T-helper 2 cell treated with Interferon-gamma antibody and Interleukin-4, amounts not matched to agents 5 μg/mL and 100 μg/mL, for 36 hours (primary cell): ENCODE results near the gene TUBGCP3.

Experiments
- DNase-seq: peaks from one replicate; pipeline ENCODE4 v3.0.0; 2021; ENCODE audit warnings: low spot score
- H3K27ac Mint-ChIP-seq: one replicate; pipeline ENCODE4 v1.8.0; 2021; ENCODE audit warnings: mild to moderate bottlenecking, mixed read lengths
- H3K27me3 Mint-ChIP-seq: one replicate; pipeline ENCODE4 v1.8.0; 2021; ENCODE audit warnings: low read depth, mixed read lengths
- H3K36me3 Mint-ChIP-seq: one replicate; pipeline ENCODE4 v1.8.0; 2021; ENCODE audit warnings: low read depth, mixed read lengths
- H3K4me1 Mint-ChIP-seq: one replicate; pipeline ENCODE4 v1.8.0; 2021; ENCODE audit warnings: low read depth, mixed read lengths
- H3K4me3 Mint-ChIP-seq: one replicate; pipeline ENCODE4 v1.8.0; 2022; ENCODE audit warnings: mild to moderate bottlenecking, moderate library complexity, mixed read lengths
- H3K9me3 Mint-ChIP-seq: one replicate; pipeline ENCODE4 v1.8.0; 2021; ENCODE audit warnings: mixed read lengths

TUBGCP3 gene

GRCh38 chr13:112479389-112479788, 108.6 kb downstream of the TUBGCP3 start:
- DNase-seq, result no peak
- Mint-ChIP-seq H3K4me1 (no peaks in the 10 kb centered on the region), H3K4me3 (no peak overlapping the region), H3K27ac (no peak overlapping the region), H3K27me3 (no peaks in the 10 kb centered on the region), H3K36me3 (no peaks in the 10 kb centered on the region), H3K9me3 (no peaks in the 10 kb centered on the region)

- no peaks in the 10 kb centered on the region for H3K9me3 Mint-ChIP-seq
- H3K36me3 Mint-ChIP-seq, result no peaks in the 10 kb centered on the region
- DNase-seq, result no peak
- H3K27me3 Mint-ChIP-seq, result no peaks in the 10 kb centered on the region
- no peaks in the 10 kb centered on the region for H3K4me1 Mint-ChIP-seq
- no peak overlapping the region for H3K27ac Mint-ChIP-seq
- H3K4me3 Mint-ChIP-seq, result no peak overlapping the region
These were observed 110.8 kb downstream of the TUBGCP3 start for GRCh38 chr13:112477070-112477619.

- no peaks in the 10 kb centered on the region for H3K4me1 Mint-ChIP-seq
- H3K36me3 Mint-ChIP-seq, result no peaks in the 10 kb centered on the region
- H3K4me3 Mint-ChIP-seq, result no peak overlapping the region
- DNase-seq, result no peak
- no peaks in the 10 kb centered on the region for H3K9me3 Mint-ChIP-seq
- no peaks in the 10 kb centered on the region for H3K27me3 Mint-ChIP-seq
- H3K27ac Mint-ChIP-seq, result no peak overlapping the region
These were observed 112.1 kb downstream of the TUBGCP3 start for GRCh38 chr13:112475889-112476288.

- Mint-ChIP-seq H3K4me1 (no peaks in the 10 kb centered on the region), H3K9me3 (no peaks in the 10 kb centered on the region), H3K36me3 (no peaks in the 10 kb centered on the region), H3K4me3 (no peak overlapping the region), H3K27me3 (no peaks in the 10 kb centered on the region), H3K27ac (no peak overlapping the region)
- no peak for DNase-seq
These were observed 113.1 kb downstream of the TUBGCP3 start for GRCh38 chr13:112474869-112475268.

- no peak overlapping the region for H3K27ac Mint-ChIP-seq
- no peak overlapping the region for H3K4me3 Mint-ChIP-seq
- DNase-seq, result no peak
- H3K36me3 Mint-ChIP-seq, result no peaks in the 10 kb centered on the region
- no peaks in the 10 kb centered on the region for H3K9me3 Mint-ChIP-seq
- no peaks in the 10 kb centered on the region for H3K27me3 Mint-ChIP-seq
- H3K4me1 Mint-ChIP-seq, result no peaks in the 10 kb centered on the region
These were observed 114.1 kb downstream of the TUBGCP3 start for GRCh38 chr13:112473818-112474217.

GRCh38 chr13:112469071-112469745, 118.7 kb downstream of the TUBGCP3 start:
- no peaks in the 10 kb centered on the region for H3K4me1 Mint-ChIP-seq
- H3K4me3 Mint-ChIP-seq, result no peak overlapping the region
- no peak overlapping the region for H3K27ac Mint-ChIP-seq
- H3K27me3 Mint-ChIP-seq, result no peaks in the 10 kb centered on the region
- H3K36me3 Mint-ChIP-seq, result no peaks in the 10 kb centered on the region
- no peaks in the 10 kb centered on the region for H3K9me3 Mint-ChIP-seq
- DNase-seq, result no peak

- Mint-ChIP-seq H3K27me3 (no peaks in the 10 kb centered on the region), H3K27ac (no peak overlapping the region), H3K4me3 (no peak overlapping the region), H3K36me3 (no peaks in the 10 kb centered on the region), H3K9me3 (no peaks in the 10 kb centered on the region), H3K4me1 (no peaks in the 10 kb centered on the region)
- DNase-seq, result no peak
These were observed 119.9 kb downstream of the TUBGCP3 start for GRCh38 chr13:112468069-112468468.

GRCh38 chr13:112467236-112467635, 120.7 kb downstream of the TUBGCP3 start:
- no peaks in the 10 kb centered on the region for H3K36me3 Mint-ChIP-seq
- H3K4me1 Mint-ChIP-seq, result no peaks in the 10 kb centered on the region
- no peak for DNase-seq
- H3K27ac Mint-ChIP-seq, result no peak overlapping the region
- H3K27me3 Mint-ChIP-seq, result peaks cover 4% of the 10 kb centered on the region
- H3K9me3 Mint-ChIP-seq, result no peaks in the 10 kb centered on the region
- no peak overlapping the region for H3K4me3 Mint-ChIP-seq

- H3K4me3 Mint-ChIP-seq, result no peak overlapping the region
- H3K27me3 Mint-ChIP-seq, result peaks cover 4% of the 10 kb centered on the region
- no peak for DNase-seq
These were observed 121.6 kb downstream of the TUBGCP3 start for GRCh38 chr13:112466132-112467058.

GRCh38 chr13:112465251-112466131, 122.5 kb downstream of the TUBGCP3 start:
- Mint-ChIP-seq H3K36me3 (no peaks in the 10 kb centered on the region), H3K9me3 (no peaks in the 10 kb centered on the region), H3K27me3 (peaks cover 4% of the 10 kb centered on the region), H3K27ac (no peak overlapping the region), H3K4me1 (no peaks in the 10 kb centered on the region), H3K4me3 (no peak overlapping the region)
- DNase-seq, result no peak

More at GRCh38 chr13:112466132-112467058, 121.6 kb downstream of the TUBGCP3 start:
- Mint-ChIP-seq H3K9me3 (no peaks in the 10 kb centered on the region), H3K36me3 (no peaks in the 10 kb centered on the region), H3K27ac (no peak overlapping the region), H3K4me1 (no peaks in the 10 kb centered on the region)

- H3K4me3 Mint-ChIP-seq, result no peak overlapping the region
- H3K27ac Mint-ChIP-seq, result no peak overlapping the region
- no peaks in the 10 kb centered on the region for H3K9me3 Mint-ChIP-seq
- no peak for DNase-seq
- peaks cover 9% of the 10 kb centered on the region for H3K27me3 Mint-ChIP-seq
- no peaks in the 10 kb centered on the region for H3K4me1 Mint-ChIP-seq
- H3K36me3 Mint-ChIP-seq, result no peaks in the 10 kb centered on the region
These were observed 123.2 kb downstream of the TUBGCP3 start for GRCh38 chr13:112464720-112465119.

GRCh38 chr13:112462408-112462807, 125.5 kb downstream of the TUBGCP3 start:
- Mint-ChIP-seq H3K27me3 (peaks cover 12% of the 10 kb centered on the region), H3K4me1 (no peaks in the 10 kb centered on the region), H3K9me3 (no peaks in the 10 kb centered on the region), H3K36me3 (no peaks in the 10 kb centered on the region), H3K27ac (no peak overlapping the region), H3K4me3 (no peak overlapping the region)
- DNase-seq, result no peak

GRCh38 chr13:112457485-112457884, 130.5 kb downstream of the TUBGCP3 start:
- no peak for DNase-seq
- Mint-ChIP-seq H3K9me3 (no peaks in the 10 kb centered on the region), H3K36me3 (no peaks in the 10 kb centered on the region), H3K4me3 (no peak overlapping the region), H3K27ac (no peak overlapping the region), H3K27me3 (peaks cover 10% of the 10 kb centered on the region), H3K4me1 (no peaks in the 10 kb centered on the region)
